GM18868 (cell line): ENCODE data around the gene NELFA.

Source experiments
- ATAC-seq: cut with Tn5 transposase; IDR thresholded peaks from one replicate; pipeline ENCODE4 v1.9.1; 2021; ENCODE audit warnings: mild to moderate bottlenecking, moderate library complexity; ENCODE audit not compliant: unreplicated experiment

Gene NELFA

GRCh38 chr4:1939664-1940509 lies 68.9 kb downstream of the NELFA start:
- ATAC-seq, result no peak

GRCh38 chr4:1938027-1938426 lies 70.7 kb downstream of the NELFA start:
- ATAC-seq, result no peak

- ATAC-seq, result no peak
These were observed 71.2 kb downstream of the NELFA start for GRCh38 chr4:1937550-1937949.

- ATAC-seq, result no peak
These were observed 75.1 kb downstream of the NELFA start for GRCh38 chr4:1933700-1934099.

DNA sequence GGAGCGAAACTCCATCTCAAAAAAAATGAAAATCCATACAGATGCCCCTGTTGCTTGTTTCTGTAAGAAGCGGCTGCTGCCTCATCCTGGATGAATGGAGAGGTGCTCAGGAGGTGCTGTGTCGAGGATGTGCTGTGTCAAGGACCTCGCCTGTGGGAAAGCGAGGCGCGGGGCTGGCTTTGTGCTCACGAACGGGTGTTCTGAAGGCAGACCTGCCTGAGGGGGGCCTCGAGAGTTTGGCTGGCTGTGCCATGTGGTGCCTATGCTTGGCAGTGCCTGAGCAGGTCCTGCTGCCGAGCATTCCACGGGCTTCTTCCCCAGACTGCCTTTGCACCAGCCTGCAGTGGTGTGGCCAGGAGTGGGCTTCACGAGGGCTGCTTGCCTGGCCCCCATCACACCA lies 76.0 kb downstream of the NELFA start:
- ATAC-seq, result no peak
